Lung microvascular endothelial cell (primary cell): ENCODE data around the gene USP7. TPM values are rescaled to one million over a fixed set of nuclear protein-coding genes. Genes with fewer than 3 reads are reported as not detected.

ENCODE experiments used
- DNase-seq, 2 donors: peaks; one replicate each; pipeline versions ENCODE4 v3.0.0 to v3.0.0-alpha.2; 2010; ENCODE audit warnings: low read depth in 2 of 2
- total RNA-seq: library from RNA; depleted of rRNA; stranded (reverse); fragments of >200 nt; gene quantifications from 2 replicates; pipeline ENCODE4 v1.2.1, GENCODE V29; 2014

The USP7 gene
- total RNA-seq, 1 donor from 2014 or later, result 50.2 TPM

DNA sequence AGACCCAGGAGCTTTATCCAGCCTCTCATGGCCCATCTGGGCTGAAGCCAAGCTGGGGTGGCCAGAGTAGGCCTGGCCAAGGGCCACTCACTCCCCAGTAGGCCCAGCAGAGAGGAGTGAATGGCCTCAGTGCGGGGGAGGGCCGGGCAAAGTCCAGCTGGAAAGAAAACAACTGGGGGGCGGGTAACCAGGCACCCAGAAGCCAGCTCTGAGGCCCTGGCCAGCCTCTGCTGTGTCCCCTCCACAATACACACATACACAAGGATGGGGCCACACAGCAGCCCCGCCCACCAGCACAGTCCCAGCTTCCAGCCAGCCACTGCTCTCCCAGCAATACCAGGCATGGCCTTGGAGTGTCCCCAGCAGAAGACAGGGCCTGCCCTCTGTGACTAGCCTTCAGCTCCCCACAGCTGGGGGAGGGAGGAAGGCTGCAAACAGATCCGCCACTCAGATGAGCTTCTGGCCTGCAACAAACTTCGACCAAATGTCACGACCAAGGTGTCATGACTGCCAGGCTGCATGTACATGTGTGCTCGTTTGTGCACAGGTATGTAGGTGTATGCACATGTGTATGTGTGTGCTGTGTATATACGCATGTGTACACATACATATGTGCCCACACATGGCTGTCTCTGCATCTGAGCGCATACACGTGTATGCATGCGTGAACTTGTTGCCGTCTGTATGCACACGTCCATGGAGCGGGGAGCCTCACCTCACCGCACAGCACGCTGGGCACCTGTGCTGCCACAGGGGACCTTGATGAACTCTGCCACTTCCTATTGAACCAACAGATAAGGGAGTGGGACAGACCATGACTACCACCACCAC is 99.9 kb downstream of the USP7 start:
- no peak for DNase-seq

DNA sequence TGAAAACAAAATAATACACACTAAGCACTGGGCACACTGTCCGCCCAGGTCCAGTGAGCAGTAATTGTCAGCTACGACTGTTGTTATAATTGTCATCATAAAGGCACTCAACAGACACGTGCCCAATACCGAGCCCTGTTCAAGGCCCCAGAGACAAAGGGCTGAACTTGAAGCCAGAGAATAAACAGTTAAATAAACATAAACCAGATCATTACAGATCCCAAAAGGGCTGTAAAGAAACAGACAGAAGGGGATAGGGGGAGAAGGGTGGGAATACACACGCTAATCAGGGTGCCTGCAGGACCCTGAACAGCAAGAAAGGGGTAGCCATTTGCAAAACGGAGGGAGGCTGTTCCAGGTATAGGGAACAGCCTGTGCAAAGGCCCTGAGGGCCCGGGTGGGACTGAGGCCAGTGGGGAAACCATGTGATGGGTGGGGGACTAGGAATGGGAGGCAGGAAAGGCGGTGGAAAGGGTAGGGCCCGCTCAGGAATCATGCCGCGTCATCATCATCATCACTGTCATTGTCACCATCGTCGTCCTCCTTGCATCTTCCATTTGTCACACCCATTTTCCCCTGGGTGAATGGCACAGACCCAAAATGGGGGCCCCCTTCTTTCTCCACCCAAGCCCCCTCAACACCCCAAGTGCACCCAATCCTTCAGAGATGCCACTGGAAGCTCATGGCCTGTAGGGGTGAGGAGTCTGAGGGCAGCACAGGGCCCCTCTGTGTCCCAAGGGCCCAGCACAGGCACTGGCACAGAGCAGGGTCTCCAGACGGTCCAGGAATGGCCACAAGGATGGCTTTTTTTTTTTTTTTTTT is 101.2 kb downstream of the USP7 start:
- no peak for DNase-seq

DNA sequence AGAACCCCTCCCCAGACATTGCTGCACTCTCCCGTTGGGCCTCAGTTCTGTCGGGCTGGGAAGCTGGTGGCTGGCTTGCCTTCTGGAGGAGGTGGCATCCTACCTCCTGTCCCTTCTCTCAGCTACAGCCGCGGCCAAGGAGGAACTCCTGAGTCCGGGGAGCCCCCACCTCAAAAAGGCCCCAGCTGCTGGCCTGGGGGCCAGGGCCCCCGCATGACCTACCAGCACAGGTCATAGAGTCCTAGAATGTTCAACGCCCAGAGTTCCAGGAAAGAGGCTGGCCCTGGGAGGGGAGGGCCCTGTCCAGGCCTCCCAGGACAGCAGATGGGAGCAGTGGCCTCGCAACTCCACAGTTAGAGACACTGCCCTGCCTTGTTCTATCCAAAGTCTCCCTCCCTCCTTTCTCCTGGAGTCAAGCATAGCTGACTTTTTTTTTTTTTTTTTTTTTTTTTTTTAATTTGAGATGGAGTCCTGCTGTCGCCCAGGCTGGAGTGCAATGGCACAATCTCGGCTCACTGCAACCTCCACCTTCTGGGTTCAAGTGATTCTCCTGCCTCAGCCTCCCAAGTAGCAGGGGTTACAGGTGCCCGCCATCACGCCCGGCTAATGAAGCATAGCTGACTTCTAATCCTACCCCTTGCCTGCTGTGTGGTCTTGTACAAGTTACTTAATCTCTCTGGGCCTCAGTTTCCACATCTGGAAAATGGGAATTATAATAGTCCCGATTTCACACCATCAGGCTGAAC is 102.0 kb downstream of the USP7 start:
- no peak for DNase-seq

DNA sequence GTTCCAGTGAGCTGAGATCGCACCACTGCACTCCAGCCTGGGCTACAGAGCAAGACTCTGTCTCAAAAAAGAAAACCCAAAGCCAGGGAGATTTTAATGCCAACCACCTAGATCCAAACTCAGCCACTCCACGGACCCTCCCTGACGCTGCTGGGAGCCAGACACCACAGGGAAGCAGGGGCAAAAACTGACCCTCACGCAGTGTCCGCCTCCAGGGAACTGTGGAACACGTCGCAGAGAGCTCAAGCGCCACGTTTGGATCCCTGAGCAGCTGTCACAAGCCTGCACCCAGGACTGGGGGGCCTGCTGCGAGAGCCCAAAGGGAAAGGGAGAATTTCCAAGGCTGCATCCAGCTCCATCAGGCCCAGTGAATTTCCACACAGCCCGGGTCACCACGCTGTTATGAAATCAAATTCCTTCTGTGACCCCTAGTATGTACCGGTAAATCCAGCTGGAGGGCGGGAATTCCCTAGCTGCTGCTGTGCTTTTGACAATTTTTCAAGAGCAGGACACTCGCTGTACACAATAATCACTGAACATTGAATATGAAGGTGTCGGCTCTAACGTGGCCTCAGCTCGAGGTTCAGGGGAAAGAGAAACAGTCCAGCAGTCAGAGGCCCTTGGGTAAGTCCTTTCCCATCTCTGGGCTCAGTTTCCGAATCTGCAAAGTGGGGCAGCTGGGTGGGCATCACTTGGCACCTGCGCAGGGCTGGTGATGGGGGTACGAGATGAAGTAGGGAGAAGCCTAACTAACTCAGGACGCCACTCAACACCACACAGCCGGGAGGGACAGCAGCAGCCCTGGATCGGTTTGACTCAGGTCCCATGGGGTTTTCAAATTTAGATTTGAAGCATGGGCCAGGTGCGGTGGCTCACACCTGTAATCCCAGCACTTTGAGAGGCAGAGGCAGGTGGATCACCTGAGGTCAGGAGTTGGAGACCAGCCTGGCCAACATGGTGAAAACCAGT is 103.5 kb downstream of the USP7 start:
- DNase-seq, result peak; percentile 59 to 90

GRCh38 chr16:8858994-8859912 is 104.5 kb downstream of the USP7 start:
- no peak for DNase-seq

DNA sequence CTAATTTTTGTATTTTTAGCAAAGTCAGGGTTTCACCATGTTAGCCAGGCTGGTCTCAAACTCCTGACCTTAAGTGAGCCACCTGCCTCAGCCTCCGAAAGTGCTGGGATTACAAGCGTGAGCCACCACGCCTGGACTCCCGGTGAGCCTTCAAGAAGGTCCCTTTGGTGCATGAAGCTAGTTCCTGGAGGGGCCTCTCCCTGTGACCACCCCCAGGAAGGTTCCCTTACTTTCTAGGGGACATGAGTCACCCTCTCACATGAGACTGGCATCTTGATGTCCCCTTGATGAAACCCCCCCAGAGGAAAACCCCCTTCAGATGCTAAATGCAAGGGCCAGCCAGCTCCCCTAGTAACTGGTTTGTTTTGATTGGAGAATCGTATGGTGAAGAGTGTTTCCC is 107.7 kb downstream of the USP7 start:
- no peak for DNase-seq

DNA sequence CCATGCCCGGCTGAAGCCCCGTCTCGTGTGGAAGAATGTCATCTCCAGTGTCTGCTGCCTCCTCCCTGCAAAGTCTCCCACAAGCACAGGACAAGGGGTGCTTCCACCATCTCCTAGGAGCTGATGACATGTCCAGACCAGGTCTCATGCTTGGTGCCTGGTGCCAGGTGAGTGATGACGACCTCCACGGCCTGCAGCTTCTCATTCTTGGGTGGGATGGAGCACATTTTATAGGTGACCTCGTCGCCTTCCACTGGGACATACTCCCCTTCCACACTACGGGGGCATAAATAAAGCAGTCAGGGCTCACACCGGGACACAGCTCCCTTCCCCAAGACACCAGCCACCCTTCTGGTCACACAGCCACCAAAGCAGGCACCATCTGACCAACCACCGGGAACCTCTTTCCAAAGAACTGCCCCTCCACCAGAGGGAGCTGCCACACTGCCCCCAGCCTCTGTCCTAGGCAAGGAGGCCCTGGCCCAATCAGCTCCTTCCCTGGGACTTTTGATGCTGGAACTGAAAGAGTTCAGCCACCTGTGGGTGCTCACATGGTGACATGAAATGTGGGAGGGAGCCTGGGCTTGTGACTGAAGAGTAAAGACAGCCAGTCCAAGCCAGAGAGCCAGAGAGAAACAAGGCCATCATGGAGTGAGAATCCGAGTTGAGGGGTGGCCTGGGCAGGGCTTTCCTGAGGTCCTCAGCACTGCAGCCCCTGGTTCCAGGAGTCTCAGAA is 108.5 kb downstream of the USP7 start:
- no peak for DNase-seq

- DNase-seq, result no peak
Measured at GRCh38 chr16:8854298-8854948, 109.3 kb downstream of the USP7 start.

GRCh38 chr16:8853611-8854010 is 110.1 kb downstream of the USP7 start:
- no peak for DNase-seq

DNA sequence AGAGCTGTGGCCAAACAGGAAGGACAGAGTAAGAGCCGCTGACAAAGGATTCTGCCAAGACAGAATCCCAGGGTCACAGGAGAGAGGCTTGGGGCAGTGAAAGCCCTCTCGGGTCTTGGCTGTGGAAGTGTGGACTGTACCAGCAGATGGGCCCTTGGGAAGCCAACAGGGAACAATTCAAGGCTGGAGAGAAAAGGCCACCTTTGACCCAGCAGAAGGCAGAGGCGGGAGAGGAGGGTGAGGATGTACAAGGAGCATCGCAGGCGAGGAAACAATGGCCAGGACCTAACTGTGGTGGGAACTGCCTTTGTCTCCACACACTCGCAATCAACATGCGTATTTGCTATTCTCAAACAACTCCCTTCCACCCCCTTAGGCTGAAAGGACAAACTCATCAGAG is 110.6 kb downstream of the USP7 start:
- DNase-seq, result no peak

- no peak for DNase-seq
Measured at GRCh38 chr16:8852534-8852933, 111.2 kb downstream of the USP7 start.

DNA sequence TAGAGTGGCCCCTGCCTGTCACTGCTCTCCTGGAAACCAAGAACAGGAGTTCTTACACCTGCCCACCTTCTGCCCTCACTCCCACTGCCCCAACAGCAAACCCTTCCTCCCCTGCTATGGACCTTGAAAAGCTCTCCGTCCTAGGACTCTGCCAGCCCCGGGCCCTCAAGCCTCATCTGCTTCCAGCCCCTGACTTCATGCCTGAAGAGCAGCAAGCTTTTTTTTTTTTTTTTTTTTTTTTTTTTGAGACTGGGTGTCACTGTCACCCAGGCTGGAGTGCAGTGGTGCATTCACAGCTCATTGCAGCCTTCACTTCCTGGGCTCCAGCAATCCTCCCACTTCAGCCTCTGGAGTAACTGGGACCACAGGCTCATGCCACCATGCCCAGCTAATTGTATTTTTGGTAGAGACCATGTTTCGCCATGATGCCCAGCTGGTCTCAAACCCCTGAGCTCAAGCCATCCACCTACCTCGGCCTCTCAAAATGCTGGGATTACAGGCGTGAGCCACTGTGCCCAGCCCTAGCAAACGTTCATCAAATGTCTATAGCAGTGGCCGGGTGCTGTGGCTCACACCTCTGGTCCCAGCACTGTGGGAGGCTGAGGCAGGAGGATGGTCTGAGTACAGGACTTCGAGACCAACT is 111.8 kb downstream of the USP7 start:
- no peak for DNase-seq

- DNase-seq, result peak; percentile 87 to 95
Measured at GRCh38 chr16:8850279-8850885, 113.3 kb downstream of the USP7 start.

DNA sequence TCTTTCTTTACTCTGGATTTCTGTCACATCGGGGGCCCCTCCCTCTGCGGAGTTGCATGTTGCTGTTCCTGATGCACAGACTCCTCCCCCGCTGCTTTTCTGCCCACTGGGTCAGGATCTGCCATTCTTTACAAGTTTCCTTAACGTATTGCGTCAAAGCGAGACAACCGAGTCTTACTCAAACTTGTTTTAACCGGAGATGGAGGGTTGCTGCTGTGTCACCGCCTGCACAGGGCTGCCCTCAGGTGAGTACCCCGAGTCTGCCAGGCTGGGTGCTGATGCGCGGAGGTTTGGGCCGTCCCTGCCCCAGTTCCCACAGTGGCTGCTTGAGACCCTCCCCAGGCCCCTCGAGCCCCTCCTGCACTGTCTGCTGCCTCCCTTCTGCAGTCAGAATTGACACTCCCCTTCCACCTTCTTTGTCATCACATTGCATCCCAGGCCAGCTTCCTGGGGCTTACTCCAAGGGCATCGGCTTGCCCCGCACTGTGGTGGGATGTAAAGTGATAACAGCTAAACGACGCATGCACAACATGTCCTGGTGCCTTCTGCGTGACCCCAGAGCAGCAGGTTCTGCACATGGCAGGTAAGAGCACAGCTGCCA is 114.2 kb downstream of the USP7 start:
- peak; percentile 4 to 65 for DNase-seq

- peak; percentile 47 to 52 for DNase-seq
Measured at GRCh38 chr16:8848939-8849391, 114.7 kb downstream of the USP7 start.

DNA sequence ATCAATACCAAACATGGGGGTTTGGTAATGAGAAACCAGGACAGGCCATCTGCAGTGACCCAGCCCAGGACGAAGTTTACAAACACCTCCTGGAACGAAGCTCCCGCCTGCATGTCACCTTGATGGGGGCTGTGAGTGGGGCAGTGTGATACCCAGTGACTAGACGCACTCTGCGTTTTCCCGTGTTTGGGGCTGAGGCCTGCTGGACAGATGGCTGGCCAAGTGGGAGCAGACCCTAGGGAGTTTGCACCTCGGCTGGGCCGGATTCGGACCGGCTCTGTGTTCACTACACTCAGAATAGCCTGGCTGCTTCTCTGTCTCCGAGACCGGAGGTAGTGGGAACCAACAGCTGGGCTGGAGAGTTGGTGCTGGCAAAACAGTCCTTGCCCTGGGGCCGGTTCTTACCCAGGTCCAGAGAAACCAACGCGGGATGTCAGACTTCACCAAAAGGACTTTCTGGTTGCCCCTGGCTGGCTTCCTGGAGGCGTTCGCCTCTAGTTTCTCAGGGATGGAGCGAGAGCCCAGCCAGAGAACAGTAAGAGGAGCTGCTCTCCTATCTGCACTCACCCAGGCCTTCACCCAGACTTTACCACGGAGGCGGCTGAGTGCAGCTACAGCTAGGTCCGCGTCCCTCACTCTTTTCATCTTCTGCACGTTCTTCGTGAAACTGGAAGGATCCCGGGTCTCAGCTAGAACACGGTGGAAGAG is 115.3 kb downstream of the USP7 start:
- no peak for DNase-seq
